GM23338 (cell line): Measurements from ENCODE around the gene MAGI1. TPM values are rescaled to one million over a fixed set of nuclear protein-coding genes. Genes with fewer than 3 reads are reported as not detected.

Experiments used
- ATAC-seq: fragments of 200-7000 bp; cut with Tn5 transposase; 3 replicates; pipeline ENCODE4 v1.9.1; 2020
- DNase-seq: peaks from one replicate; pipeline ENCODE4 v3.0.0-alpha.2; 2015; ENCODE audit warnings: low spot score
- H2AFZ ChIP-seq: fragments of 200-600 bp; sonication (generic); 2 replicates; pipeline ENCODE4 v1.8.0; 2016; ENCODE audit warnings: antibody characterized with exemption, mild to moderate bottlenecking, moderate library complexity
- H3F3A ChIP-seq: fragments of 200-600 bp; sonication (generic); replicated peaks from 2 replicates; pipeline ENCODE4 v1.8.0; 2017; ENCODE audit warnings: antibody characterized with exemption, mixed run types, low read depth
- H3K27ac ChIP-seq: fragments of 200-600 bp; sonication (generic); 2 replicates; pipeline ENCODE4 v1.6.1; 2016; ENCODE audit warnings: low read depth
- H3K27me3 ChIP-seq: fragments of 200-600 bp; sonication (generic); 2 replicates; pipeline ENCODE4 v1.8.0; 2016; ENCODE audit warnings: mild to moderate bottlenecking, mixed run types, moderate library complexity; ENCODE audit not compliant: insufficient read depth
- H3K36me3 ChIP-seq: fragments of 200-600 bp; sonication (generic); 2 replicates; pipeline ENCODE4 v1.8.0; 2016; ENCODE audit warnings: mild to moderate bottlenecking; ENCODE audit not compliant: insufficient read depth
- H3K4me1 ChIP-seq: fragments of 200-600 bp; sonication (generic); 2 replicates; pipeline ENCODE4 v1.8.0; 2016; ENCODE audit warnings: mild to moderate bottlenecking, moderate library complexity; ENCODE audit not compliant: insufficient read depth
- H3K4me2 ChIP-seq: fragments of 200-600 bp; sonication (generic); 2 replicates; pipeline ENCODE4 v1.7.1; 2017; ENCODE audit warnings: mixed run types
- H3K4me3 ChIP-seq: fragments of 200-600 bp; sonication (generic); 2 replicates; pipeline ENCODE4 v1.6.1; 2016; ENCODE audit warnings: mixed run types
- H3K79me2 ChIP-seq: fragments of 200-600 bp; sonication (generic); replicated peaks from 2 replicates; pipeline ENCODE4 v1.8.0; 2017; ENCODE audit warnings: mild to moderate bottlenecking; ENCODE audit not compliant: insufficient read depth
- H3K9me2 ChIP-seq: fragments of 200-600 bp; sonication (generic); 2 replicates; pipeline ENCODE4 v1.8.0; 2017; ENCODE audit not compliant: insufficient read depth
- H4K20me1 ChIP-seq: fragments of 200-600 bp; sonication (generic); replicated peaks from 2 replicates; pipeline ENCODE4 v1.8.0; 2017; ENCODE audit warnings: mild to moderate bottlenecking; ENCODE audit not compliant: insufficient read depth
- H3K27ac Mint-ChIP-seq: 2 replicates; pipeline ENCODE4 v1.8.0; 2020; ENCODE audit warnings: inconsistent platforms, mild to moderate bottlenecking, moderate library complexity, mixed read lengths
- H3K27me3 Mint-ChIP-seq: 3 replicates; pipeline ENCODE4 v1.8.0; 2022; ENCODE audit warnings: low read depth, mild to moderate bottlenecking, moderate library complexity, mixed read lengths, inconsistent platforms; ENCODE audit not compliant: insufficient read depth, poor library complexity
- H3K36me3 Mint-ChIP-seq: 3 replicates; pipeline ENCODE4 v1.8.0; 2021; ENCODE audit warnings: low read depth, mild to moderate bottlenecking, inconsistent platforms, moderate library complexity, mixed read lengths
- H3K4me1 Mint-ChIP-seq: 3 replicates; pipeline ENCODE4 v1.8.0; 2020; ENCODE audit warnings: mild to moderate bottlenecking, inconsistent platforms, mixed read lengths
- H3K4me3 Mint-ChIP-seq: 3 replicates; pipeline ENCODE4 v1.8.0; 2021; ENCODE audit warnings: moderate library complexity, mild to moderate bottlenecking, inconsistent platforms, mixed read lengths
- H3K9me3 Mint-ChIP-seq: 3 replicates; pipeline ENCODE4 v1.8.0; 2020; ENCODE audit warnings: moderate library complexity, mild to moderate bottlenecking, inconsistent platforms, mixed read lengths
- CREB1 ChIP-seq: fragments of 250-450 bp; sonication (Bioruptor Pico); IDR thresholded peaks from 2 replicates; pipeline ENCODE4 v1.5.0; 2020; ENCODE audit warnings: low read depth, mild to moderate bottlenecking, moderate library complexity
- ETS1 ChIP-seq: IDR thresholded peaks from 2 replicates; pipeline ENCODE4 v1.6.1; 2016; ENCODE audit warnings: antibody characterized with exemption
- EZH2 ChIP-seq: fragments of 200-600 bp; sonication (generic); IDR thresholded peaks from one replicate; pipeline ENCODE4 v1.8.0; 2017; ENCODE audit warnings: antibody characterized with exemption, mild to moderate bottlenecking, low read depth; ENCODE audit not compliant: unreplicated experiment
- JUNB ChIP-seq: IDR thresholded peaks from one replicate; pipeline ENCODE4 v1.6.1; 2016; ENCODE audit warnings: antibody characterized with exemption; ENCODE audit not compliant: unreplicated experiment
- NANOG ChIP-seq: IDR thresholded peaks from 2 replicates; pipeline ENCODE4 v1.6.1; 2016; ENCODE audit warnings: antibody characterized with exemption, borderline replicate concordance
- POLR2AphosphoS5 ChIP-seq: IDR thresholded peaks from 2 replicates; pipeline ENCODE4 v1.6.1; 2016; ENCODE audit warnings: antibody characterized with exemption, low read depth
- REST ChIP-seq: IDR thresholded peaks from one replicate; pipeline ENCODE4 v1.6.1; 2018; ENCODE audit warnings: antibody characterized with exemption; ENCODE audit not compliant: unreplicated experiment
- STAT1 ChIP-seq: IDR thresholded peaks from one replicate; pipeline ENCODE4 v1.6.1; 2016; ENCODE audit warnings: antibody characterized with exemption; ENCODE audit not compliant: unreplicated experiment
- ZNF114 ChIP-seq: fragments of 250-450 bp; sonication (Bioruptor Pico); IDR thresholded peaks from 2 replicates; pipeline ENCODE4 v1.5.0; 2020; ENCODE audit warnings: mild to moderate bottlenecking, moderate library complexity
- ZNF331 ChIP-seq: fragments of 250-450 bp; sonication (Bioruptor Pico); IDR thresholded peaks from 2 replicates; pipeline ENCODE4 v1.5.0; 2020; ENCODE audit warnings: low read depth, mild to moderate bottlenecking, moderate library complexity
- polyA plus RNA-seq: library from polyadenylated mRNA; unstranded; fragments of >200 nt; fragmentation: Nextera tagmentation; extraction: Ambion mirVana; gene quantifications from 2 replicates; pipeline ENCODE4 v1.2.1, GENCODE V29; 2016
- total RNA-seq: library from RNA; depleted of rRNA; stranded (reverse); fragments of >200 nt; shearing (Covaris generic); gene quantifications from 2 replicates; pipeline ENCODE4 v1.2.3, GENCODE V29; 2014
- TF ChIP-seq, protein P1 (sequence below): fragments of 250-450 bp; sonication (Bioruptor Pico); IDR thresholded peaks from 2 replicates; pipeline ENCODE4 v1.5.0; 2020; ENCODE audit warnings: mild to moderate bottlenecking, moderate library complexity
- TF ChIP-seq, protein P2 (sequence below), 2 experiments: fragments of 200-600 bp in 1 of 2; sonication (generic) in 1 of 2; conservative IDR thresholded peaks; 2 replicates each; pipeline versions ENCODE4 v1.5.1 to v1.6.1; 2016 to 2017; ENCODE audit warnings: antibody characterized with exemption in 2 of 2, low read depth in 2 of 2, mild to moderate bottlenecking in 2 of 2, moderate library complexity in 1 of 2

MAGI1 gene
- total and polyA plus RNA-seq, 2 experiments from 2014 or later = 27.4 to 71.2 TPM

GRCh38 chr3:66053550-66054094, 14.9 kb upstream of the MAGI1 start:
- no peaks in the 10 kb centered on the region for H3K27me3 Mint-ChIP-seq
- Histone ChIP-seq H3K36me3 (peaks cover 5% of the 10 kb centered on the region; the same call in 1 of the 2 replicates), H3K4me3 (no peak overlapping the region), H3K79me2 (no peaks in the 10 kb centered on the region), H4K20me1 (no peaks in the 10 kb centered on the region), H3K4me2 (no peak overlapping the region), H3F3A (no peaks in the 10 kb centered on the region), H3K27me3 (no peaks in the 10 kb centered on the region), H2AFZ (peak overlapping the region; percentile 79; the same call in 1 of the 2 replicates), H3K4me1 (peaks cover 37% of the 10 kb centered on the region), H3K9me2 (no peaks in the 10 kb centered on the region), H3K27ac (no peak overlapping the region)
- no peak overlapping the region for H3K4me3 Mint-ChIP-seq
- peaks cover 36% of the 10 kb centered on the region for H3K4me1 Mint-ChIP-seq
- H3K9me3 Mint-ChIP-seq = peaks cover 4% of the 10 kb centered on the region; the same call in 2 of the 3 replicates
- TF ChIP-seq ZNF331 (CRISPR knock-in tag) (no peak), JUNB (no peak), ETS1 (no peak), CREB1 (CRISPR knock-in tag) (no peak), EZH2 (no peak), STAT1 (no peak), POLR2AphosphoS5 (no peak), NANOG (no peak), ZNF114 (CRISPR knock-in tag) (no peak), REST (no peak)
- TF ChIP-seq, protein P1, sequence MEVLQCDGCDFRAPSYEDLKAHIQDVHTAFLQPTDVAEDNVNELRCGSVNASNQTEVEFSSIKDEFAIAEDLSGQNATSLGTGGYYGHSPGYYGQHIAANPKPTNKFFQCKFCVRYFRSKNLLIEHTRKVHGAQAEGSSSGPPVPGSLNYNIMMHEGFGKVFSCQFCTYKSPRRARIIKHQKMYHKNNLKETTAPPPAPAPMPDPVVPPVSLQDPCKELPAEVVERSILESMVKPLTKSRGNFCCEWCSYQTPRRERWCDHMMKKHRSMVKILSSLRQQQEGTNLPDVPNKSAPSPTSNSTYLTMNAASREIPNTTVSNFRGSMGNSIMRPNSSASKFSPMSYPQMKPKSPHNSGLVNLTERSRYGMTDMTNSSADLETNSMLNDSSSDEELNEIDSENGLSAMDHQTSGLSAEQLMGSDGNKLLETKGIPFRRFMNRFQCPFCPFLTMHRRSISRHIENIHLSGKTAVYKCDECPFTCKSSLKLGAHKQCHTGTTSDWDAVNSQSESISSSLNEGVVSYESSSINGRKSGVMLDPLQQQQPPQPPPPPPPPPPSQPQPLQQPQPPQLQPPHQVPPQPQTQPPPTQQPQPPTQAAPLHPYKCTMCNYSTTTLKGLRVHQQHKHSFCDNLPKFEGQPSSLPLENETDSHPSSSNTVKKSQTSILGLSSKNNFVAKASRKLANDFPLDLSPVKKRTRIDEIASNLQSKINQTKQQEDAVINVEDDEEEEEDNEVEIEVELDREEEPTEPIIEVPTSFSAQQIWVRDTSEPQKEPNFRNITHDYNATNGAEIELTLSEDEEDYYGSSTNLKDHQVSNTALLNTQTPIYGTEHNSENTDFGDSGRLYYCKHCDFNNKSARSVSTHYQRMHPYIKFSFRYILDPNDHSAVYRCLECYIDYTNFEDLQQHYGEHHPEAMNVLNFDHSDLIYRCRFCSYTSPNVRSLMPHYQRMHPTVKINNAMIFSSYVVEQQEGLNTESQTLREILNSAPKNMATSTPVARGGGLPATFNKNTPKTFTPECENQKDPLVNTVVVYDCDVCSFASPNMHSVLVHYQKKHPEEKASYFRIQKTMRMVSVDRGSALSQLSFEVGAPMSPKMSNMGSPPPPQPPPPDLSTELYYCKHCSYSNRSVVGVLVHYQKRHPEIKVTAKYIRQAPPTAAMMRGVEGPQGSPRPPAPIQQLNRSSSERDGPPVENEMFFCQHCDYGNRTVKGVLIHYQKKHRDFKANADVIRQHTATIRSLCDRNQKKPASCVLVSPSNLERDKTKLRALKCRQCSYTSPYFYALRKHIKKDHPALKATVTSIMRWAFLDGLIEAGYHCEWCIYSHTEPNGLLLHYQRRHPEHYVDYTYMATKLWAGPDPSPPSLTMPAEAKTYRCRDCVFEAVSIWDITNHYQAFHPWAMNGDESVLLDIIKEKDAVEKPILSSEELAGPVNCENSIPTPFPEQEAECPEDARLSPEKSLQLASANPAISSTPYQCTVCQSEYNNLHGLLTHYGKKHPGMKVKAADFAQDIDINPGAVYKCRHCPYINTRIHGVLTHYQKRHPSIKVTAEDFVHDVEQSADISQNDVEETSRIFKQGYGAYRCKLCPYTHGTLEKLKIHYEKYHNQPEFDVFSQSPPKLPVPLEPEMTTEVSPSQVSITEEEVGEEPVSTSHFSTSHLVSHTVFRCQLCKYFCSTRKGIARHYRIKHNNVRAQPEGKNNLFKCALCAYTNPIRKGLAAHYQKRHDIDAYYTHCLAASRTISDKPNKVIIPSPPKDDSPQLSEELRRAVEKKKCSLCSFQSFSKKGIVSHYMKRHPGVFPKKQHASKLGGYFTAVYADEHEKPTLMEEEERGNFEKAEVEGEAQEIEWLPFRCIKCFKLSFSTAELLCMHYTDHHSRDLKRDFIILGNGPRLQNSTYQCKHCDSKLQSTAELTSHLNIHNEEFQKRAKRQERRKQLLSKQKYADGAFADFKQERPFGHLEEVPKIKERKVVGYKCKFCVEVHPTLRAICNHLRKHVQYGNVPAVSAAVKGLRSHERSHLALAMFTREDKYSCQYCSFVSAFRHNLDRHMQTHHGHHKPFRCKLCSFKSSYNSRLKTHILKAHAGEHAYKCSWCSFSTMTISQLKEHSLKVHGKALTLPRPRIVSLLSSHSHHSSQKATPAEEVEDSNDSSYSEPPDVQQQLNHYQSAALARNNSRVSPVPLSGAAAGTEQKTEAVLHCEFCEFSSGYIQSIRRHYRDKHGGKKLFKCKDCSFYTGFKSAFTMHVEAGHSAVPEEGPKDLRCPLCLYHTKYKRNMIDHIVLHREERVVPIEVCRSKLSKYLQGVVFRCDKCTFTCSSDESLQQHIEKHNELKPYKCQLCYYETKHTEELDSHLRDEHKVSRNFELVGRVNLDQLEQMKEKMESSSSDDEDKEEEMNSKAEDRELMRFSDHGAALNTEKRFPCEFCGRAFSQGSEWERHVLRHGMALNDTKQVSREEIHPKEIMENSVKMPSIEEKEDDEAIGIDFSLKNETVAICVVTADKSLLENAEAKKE (CRISPR knock-in tag) = no peak
- TF ChIP-seq, protein P2, sequence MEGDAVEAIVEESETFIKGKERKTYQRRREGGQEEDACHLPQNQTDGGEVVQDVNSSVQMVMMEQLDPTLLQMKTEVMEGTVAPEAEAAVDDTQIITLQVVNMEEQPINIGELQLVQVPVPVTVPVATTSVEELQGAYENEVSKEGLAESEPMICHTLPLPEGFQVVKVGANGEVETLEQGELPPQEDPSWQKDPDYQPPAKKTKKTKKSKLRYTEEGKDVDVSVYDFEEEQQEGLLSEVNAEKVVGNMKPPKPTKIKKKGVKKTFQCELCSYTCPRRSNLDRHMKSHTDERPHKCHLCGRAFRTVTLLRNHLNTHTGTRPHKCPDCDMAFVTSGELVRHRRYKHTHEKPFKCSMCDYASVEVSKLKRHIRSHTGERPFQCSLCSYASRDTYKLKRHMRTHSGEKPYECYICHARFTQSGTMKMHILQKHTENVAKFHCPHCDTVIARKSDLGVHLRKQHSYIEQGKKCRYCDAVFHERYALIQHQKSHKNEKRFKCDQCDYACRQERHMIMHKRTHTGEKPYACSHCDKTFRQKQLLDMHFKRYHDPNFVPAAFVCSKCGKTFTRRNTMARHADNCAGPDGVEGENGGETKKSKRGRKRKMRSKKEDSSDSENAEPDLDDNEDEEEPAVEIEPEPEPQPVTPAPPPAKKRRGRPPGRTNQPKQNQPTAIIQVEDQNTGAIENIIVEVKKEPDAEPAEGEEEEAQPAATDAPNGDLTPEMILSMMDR (conservative IDR thresholded peaks at IDR 0.05; ENCODE audit: low read depth in 2 of 2) = no peak
- peak; percentile 46 for ATAC-seq
- peaks cover 7% of the 10 kb centered on the region; the same call in 2 of the 3 replicates for H3K36me3 Mint-ChIP-seq
- DNase-seq = no peak
- H3K27ac Mint-ChIP-seq = no peak overlapping the region
